Inflammatory macrophage (primary cell): ENCODE data around the gene TNFSF12.
"Not testable (repeated sequence)": the region's sequence is repeated elsewhere in the genome, so short reads cannot be mapped to it uniquely, and the experiment has no call there.

Source experiments
- DNase-seq, 2 donors: peaks; one replicate each; pipeline ENCODE4 v3.0.0-alpha.2; 2020 to 2022

TNFSF12 gene

GRCh38 chr17:7588553-7589203, 39.8 kb downstream of the TNFSF12 start:
- DNase-seq = no peak

GRCh38 chr17:7589204-7589868, 40.5 kb downstream of the TNFSF12 start:
- DNase-seq = peak; percentile 81 to 86

GRCh38 chr17:7589891-7590691, 41.2 kb downstream of the TNFSF12 start, which contains the start of gene SOX15:
TSS of gene SOX15 (minus strand) at chr17:7590094. CDS start at chr17:7589676, 418 bp downstream.
- DNase-seq = no peak

- DNase-seq = no peak
Observed at GRCh38 chr17:7590743-7591142, 41.9 kb downstream of the TNFSF12 start.

- DNase-seq = no peak
Observed at GRCh38 chr17:7591596-7591995, 42.7 kb downstream of the TNFSF12 start.

GRCh38 chr17:7592422-7593021, 43.7 kb downstream of the TNFSF12 start:
- no peak for DNase-seq

- DNase-seq = no peak
Observed at GRCh38 chr17:7593296-7593695, 44.4 kb downstream of the TNFSF12 start.

GRCh38 chr17:7597561-7597960, 48.7 kb downstream of the TNFSF12 start:
- not testable (repeated sequence) for DNase-seq

- no peak for DNase-seq
Observed at GRCh38 chr17:7606280-7606679, 57.4 kb downstream of the TNFSF12 start.
